ENCODE results near the gene CAPRIN1. TPM values are rescaled to one million over a fixed set of nuclear protein-coding genes. Genes with fewer than 3 reads are reported as not detected.

CAPRIN1 gene
- 320 and 364 TPM in 2 replicates for total RNA-seq

GRCh38 chr11:34051349-34052035, at the start of gene CAPRIN1:
CAPRIN1 (plus strand) TSS chr11:34051731; CDS start chr11:34052421, 690 bp downstream.

DNA sequence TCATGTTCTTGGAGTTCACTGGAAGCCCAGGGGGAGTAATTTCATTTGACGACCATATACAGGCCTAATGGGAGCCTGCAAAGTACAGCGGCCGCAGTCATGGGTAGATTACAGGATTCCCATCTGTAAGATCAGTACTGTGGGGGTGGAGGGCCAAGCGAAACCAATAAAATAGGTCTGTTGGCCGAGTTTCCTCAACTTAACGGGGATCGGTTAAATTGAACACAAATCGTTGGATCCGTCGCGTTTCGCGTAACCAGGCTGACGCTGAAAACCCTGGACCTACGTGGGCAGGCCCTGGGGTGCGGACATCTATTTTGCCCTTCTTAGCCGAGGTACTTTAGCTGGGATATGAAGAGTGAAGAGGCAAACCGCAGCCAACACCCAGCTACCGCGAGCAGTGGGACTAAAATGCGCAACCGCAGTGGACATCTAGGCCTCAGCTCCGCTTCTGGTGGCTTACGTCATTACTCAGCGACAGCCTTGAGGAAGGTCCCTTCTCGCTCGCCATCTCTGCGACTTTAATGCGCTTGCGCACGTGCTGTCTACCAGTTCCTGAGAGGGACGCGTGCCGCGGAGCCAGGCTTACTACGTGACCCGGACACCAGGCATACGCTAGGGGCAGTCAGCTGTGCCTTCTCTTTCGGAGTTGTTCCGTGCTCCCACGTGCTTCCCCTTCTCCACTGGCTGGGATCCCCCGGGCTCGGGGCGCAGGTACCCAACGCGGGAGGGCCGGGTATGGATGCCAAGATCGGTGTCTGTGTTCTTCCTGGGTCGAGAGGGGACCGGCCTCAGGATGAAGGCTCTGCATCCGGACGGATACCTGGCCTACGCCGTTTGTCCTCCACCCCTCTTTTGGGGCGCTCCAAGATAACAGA, 53.8 kb downstream of the CAPRIN1 start, which contains the start of gene NAT10:
Gene NAT10, plus strand, starts transcription at position 551 of the 878 bp plus-strand sequence. CDS start 2,597 bp downstream, outside the sequence.

Other genes with a start within 250 kb of the CAPRIN1 start
- gene LMO2, start 159.7 kb upstream of the CAPRIN1 start, total RNA-seq, result 23.0 and 37.8 TPM in 2 replicates
- 52.7 and 52.8 TPM in 2 replicates for gene NAT10, start 53.9 kb downstream of the CAPRIN1 start, total RNA-seq

Measured in thoracic aorta endothelial cell (primary cell).